Measurements from ENCODE around the gene GGT1.

GGT1 gene

GRCh38 chr22:24584166-24584790 lies 18.7 kb upstream of the GGT1 start:
- TF ChIP-seq, protein P1, sequence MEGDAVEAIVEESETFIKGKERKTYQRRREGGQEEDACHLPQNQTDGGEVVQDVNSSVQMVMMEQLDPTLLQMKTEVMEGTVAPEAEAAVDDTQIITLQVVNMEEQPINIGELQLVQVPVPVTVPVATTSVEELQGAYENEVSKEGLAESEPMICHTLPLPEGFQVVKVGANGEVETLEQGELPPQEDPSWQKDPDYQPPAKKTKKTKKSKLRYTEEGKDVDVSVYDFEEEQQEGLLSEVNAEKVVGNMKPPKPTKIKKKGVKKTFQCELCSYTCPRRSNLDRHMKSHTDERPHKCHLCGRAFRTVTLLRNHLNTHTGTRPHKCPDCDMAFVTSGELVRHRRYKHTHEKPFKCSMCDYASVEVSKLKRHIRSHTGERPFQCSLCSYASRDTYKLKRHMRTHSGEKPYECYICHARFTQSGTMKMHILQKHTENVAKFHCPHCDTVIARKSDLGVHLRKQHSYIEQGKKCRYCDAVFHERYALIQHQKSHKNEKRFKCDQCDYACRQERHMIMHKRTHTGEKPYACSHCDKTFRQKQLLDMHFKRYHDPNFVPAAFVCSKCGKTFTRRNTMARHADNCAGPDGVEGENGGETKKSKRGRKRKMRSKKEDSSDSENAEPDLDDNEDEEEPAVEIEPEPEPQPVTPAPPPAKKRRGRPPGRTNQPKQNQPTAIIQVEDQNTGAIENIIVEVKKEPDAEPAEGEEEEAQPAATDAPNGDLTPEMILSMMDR (IDR thresholded peaks at IDR 0.05; ENCODE audit: low read depth, low read length): no peak
- in situ Hi-C loops (cut with HindIII; ENCODE audit: low sequenced_read_pairs): no loop called here
- no peak for DNase-seq (ENCODE audit: low read depth, low spot score)
- no peak overlapping the region for H3K4me3 ChIP-seq (ENCODE audit: low read depth, low read length)

- TF ChIP-seq, protein P1 (IDR thresholded peaks at IDR 0.05; ENCODE audit: low read depth, low read length): no peak
- in situ Hi-C loops (cut with HindIII; ENCODE audit: low sequenced_read_pairs): no loop called here
- DNase-seq (ENCODE audit: low read depth, low spot score): no peak
- no peak overlapping the region for H3K4me3 ChIP-seq (ENCODE audit: low read depth, low read length)
These were observed 18.1 kb upstream of the GGT1 start for GRCh38 chr22:24584871-24585411.

- TF ChIP-seq, protein P1 (IDR thresholded peaks at IDR 0.05; ENCODE audit: low read depth, low read length): no peak
- H3K4me3 ChIP-seq (ENCODE audit: low read depth, low read length): no peak overlapping the region
- no peak for DNase-seq (ENCODE audit: low read depth, low spot score)
- in situ Hi-C loops (cut with HindIII; ENCODE audit: low sequenced_read_pairs): no loop called here
These were observed 17.5 kb upstream of the GGT1 start for GRCh38 chr22:24585461-24585860.

DNA sequence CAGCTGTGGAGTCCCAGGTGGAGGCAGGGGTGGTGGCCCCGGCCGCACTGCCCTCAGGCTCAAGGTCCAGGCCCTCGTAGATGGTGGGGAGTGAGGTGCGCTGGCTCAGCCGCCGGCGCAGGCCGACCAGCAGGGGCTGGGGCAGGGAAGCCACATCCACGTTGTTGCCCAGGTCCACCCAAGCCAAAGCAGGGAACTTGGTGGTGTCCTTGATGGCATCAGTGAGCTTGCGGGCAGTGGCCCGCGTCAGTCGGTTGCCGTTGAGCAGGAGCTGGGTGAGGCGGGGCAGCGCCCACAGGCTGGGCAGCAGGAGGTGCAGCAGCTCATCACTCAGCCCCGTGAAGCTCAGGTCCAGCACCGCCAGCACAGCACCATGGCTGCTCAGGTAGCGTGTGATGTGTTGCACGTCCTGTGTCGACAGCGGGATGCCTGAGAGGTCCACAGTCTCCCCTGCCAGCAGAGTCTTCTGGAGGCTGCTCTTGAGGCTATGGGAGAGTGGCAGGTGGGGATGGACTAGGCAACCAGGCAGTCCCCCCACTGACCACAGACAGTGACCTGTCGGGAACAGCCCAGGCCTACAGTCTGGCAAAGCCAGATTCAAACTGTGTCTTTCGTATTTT lies 17.0 kb upstream of the GGT1 start:
- in situ Hi-C loops (cut with HindIII; ENCODE audit: low sequenced_read_pairs): no loop called here
- DNase-seq (ENCODE audit: low read depth, low spot score): no peak
- TF ChIP-seq, protein P1 (IDR thresholded peaks at IDR 0.05; ENCODE audit: low read depth, low read length): no peak
- H3K4me3 ChIP-seq (ENCODE audit: low read depth, low read length): no peak overlapping the region

DNA sequence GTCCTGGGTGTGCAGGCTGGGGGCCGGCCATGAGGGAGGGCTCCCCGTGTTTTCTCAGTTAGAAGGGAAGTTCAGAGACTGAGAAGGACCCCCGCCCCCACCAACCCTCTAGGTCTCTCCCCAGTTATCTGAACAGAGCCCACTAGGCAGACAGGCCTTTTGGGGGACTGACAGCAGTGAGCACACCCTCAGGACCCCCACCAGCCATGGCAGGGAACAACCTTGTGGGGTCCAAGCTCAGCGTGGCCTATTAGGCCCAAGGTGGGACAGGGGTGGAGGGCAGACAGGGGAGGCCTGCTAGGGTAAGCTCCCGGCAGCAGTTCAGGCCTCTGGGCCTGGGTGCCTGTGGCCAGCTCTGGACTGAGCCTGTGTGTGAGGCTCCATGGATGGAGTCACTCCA lies 15.7 kb upstream of the GGT1 start:
- no peak overlapping the region for H3K4me3 ChIP-seq (ENCODE audit: low read depth, low read length)
- in situ Hi-C loops (cut with HindIII; ENCODE audit: low sequenced_read_pairs): no loop called here
- DNase-seq (ENCODE audit: low read depth, low spot score): no peak
- TF ChIP-seq, protein P1 (IDR thresholded peaks at IDR 0.05; ENCODE audit: low read depth, low read length): no peak

GRCh38 chr22:24587948-24588347 lies 15.0 kb upstream of the GGT1 start:
- no peak for DNase-seq (ENCODE audit: low read depth, low spot score)
- H3K4me3 ChIP-seq (ENCODE audit: low read depth, low read length): no peak overlapping the region
- in situ Hi-C loops (cut with HindIII; ENCODE audit: low sequenced_read_pairs): no loop called here
- TF ChIP-seq, protein P1 (IDR thresholded peaks at IDR 0.05; ENCODE audit: low read depth, low read length): no peak

Measured in astrocyte of the spinal cord (primary cell).